IPS-15b (cell line): ENCODE data around the gene RBM47.
"Not testable (repeated sequence)": the region's sequence is repeated elsewhere in the genome, so short reads cannot be mapped to it uniquely, and the experiment has no call there.

Experiments used
- H3K27me3 ChIP-seq: one replicate; pipeline ENCODE4 v1.6.1; 2013; ENCODE audit warnings: low read length; ENCODE audit not compliant: control insufficient read depth, insufficient read depth
- H3K36me3 ChIP-seq: one replicate; pipeline ENCODE4 v1.6.1; 2013; ENCODE audit warnings: low read length; ENCODE audit not compliant: control insufficient read depth, insufficient read depth
- H3K4me1 ChIP-seq: one replicate; pipeline ENCODE4 v1.6.1; 2013; ENCODE audit warnings: mild to moderate bottlenecking, low read length; ENCODE audit not compliant: control insufficient read depth, insufficient read depth
- H3K4me3 ChIP-seq: one replicate; pipeline ENCODE4 v1.5.1; 2013; ENCODE audit warnings: low read depth, low read length
- H3K9ac ChIP-seq: one replicate; pipeline ENCODE4 v1.6.1; 2013; ENCODE audit warnings: low read depth, mild to moderate bottlenecking, low read length
- H3K9me3 ChIP-seq: one replicate; pipeline ENCODE4 v1.6.1; 2013; ENCODE audit warnings: mild to moderate bottlenecking, low read length; ENCODE audit not compliant: control insufficient read depth, insufficient read depth

The RBM47 gene

GRCh38 chr4:40466789-40467188 is 162.9 kb downstream of the RBM47 start:
- Histone ChIP-seq H3K36me3 (peaks cover 3% of the 10 kb centered on the region), H3K27me3 (no peaks in the 10 kb centered on the region), H3K4me3 (no peak overlapping the region), H3K9ac (no peak overlapping the region), H3K4me1 (peaks cover 2% of the 10 kb centered on the region), H3K9me3 (no peaks in the 10 kb centered on the region)

GRCh38 chr4:40462326-40462725 is 167.3 kb downstream of the RBM47 start:
- Histone ChIP-seq H3K27me3 (no peaks in the 10 kb centered on the region), H3K4me1 (peaks cover 2% of the 10 kb centered on the region), H3K9ac (no peak overlapping the region), H3K36me3 (peaks cover 3% of the 10 kb centered on the region), H3K9me3 (no peaks in the 10 kb centered on the region), H3K4me3 (no peak overlapping the region)

GRCh38 chr4:40461879-40462278 is 167.8 kb downstream of the RBM47 start:
- no peak overlapping the region for H3K9ac ChIP-seq
- H3K4me3 ChIP-seq, result no peak overlapping the region
- H3K36me3 ChIP-seq, result peaks cover 3% of the 10 kb centered on the region
- peaks cover 2% of the 10 kb centered on the region for H3K4me1 ChIP-seq
- H3K9me3 ChIP-seq, result no peaks in the 10 kb centered on the region
- no peaks in the 10 kb centered on the region for H3K27me3 ChIP-seq

- no peaks in the 10 kb centered on the region for H3K9me3 ChIP-seq
- H3K4me1 ChIP-seq, result peaks cover 2% of the 10 kb centered on the region
- peaks cover 3% of the 10 kb centered on the region for H3K36me3 ChIP-seq
- no peaks in the 10 kb centered on the region for H3K27me3 ChIP-seq
- H3K9ac ChIP-seq, result no peak overlapping the region
- no peak overlapping the region for H3K4me3 ChIP-seq
Measured at GRCh38 chr4:40461062-40461461, 168.6 kb downstream of the RBM47 start.

- Histone ChIP-seq H3K4me1 (peaks cover 2% of the 10 kb centered on the region), H3K4me3 (no peak overlapping the region), H3K27me3 (no peaks in the 10 kb centered on the region), H3K36me3 (no peaks in the 10 kb centered on the region), H3K9ac (no peak overlapping the region), H3K9me3 (no peaks in the 10 kb centered on the region)
Measured at GRCh38 chr4:40458683-40459082, 171.0 kb downstream of the RBM47 start.

GRCh38 chr4:40458109-40458508 is 171.6 kb downstream of the RBM47 start:
- no peak overlapping the region for H3K4me3 ChIP-seq
- H3K4me1 ChIP-seq, result peaks cover 2% of the 10 kb centered on the region
- no peaks in the 10 kb centered on the region for H3K36me3 ChIP-seq
- no peaks in the 10 kb centered on the region for H3K9me3 ChIP-seq
- H3K9ac ChIP-seq, result no peak overlapping the region
- no peaks in the 10 kb centered on the region for H3K27me3 ChIP-seq

DNA sequence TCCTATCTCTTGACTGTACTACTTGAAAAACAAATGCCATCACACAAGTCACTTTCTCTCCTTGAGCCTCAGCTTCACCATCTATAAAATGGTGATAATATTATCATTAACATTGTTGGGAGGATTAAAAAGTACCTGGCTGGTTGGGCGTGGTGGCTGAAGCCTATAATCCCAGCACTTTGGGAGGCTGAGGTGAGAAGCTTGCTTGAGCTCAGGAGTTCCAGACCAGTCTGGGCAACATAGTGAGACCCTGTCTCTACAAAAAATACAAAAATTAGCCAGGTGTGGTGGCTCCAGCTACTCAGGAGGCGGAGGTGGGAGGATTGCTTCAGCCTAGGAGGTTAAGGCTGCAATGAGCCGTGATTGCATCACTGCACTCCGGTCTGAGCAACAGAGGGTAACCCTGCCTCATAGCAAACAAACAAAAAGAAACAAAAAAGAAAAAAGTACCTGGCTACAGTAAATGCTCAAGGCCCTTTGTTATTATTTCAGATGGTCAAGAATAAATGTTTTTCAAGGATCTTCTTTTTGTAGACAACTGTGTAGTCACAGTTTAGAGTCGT is 174.2 kb downstream of the RBM47 start:
- Histone ChIP-seq H3K9me3 (no peaks in the 10 kb centered on the region), H3K9ac (no peak overlapping the region), H3K4me1 (no peaks in the 10 kb centered on the region), H3K4me3 (no peak overlapping the region), H3K36me3 (no peaks in the 10 kb centered on the region), H3K27me3 (no peaks in the 10 kb centered on the region)

GRCh38 chr4:40454816-40455215 is 174.8 kb downstream of the RBM47 start:
- Histone ChIP-seq H3K9ac (no peak overlapping the region), H3K4me3 (no peak overlapping the region), H3K27me3 (no peaks in the 10 kb centered on the region), H3K36me3 (no peaks in the 10 kb centered on the region), H3K4me1 (no peaks in the 10 kb centered on the region), H3K9me3 (no peaks in the 10 kb centered on the region)

GRCh38 chr4:40453912-40454311 is 175.8 kb downstream of the RBM47 start:
- no peak overlapping the region for H3K4me3 ChIP-seq
- H3K9me3 ChIP-seq, result no peaks in the 10 kb centered on the region
- no peaks in the 10 kb centered on the region for H3K4me1 ChIP-seq
- no peaks in the 10 kb centered on the region for H3K36me3 ChIP-seq
- no peak overlapping the region for H3K9ac ChIP-seq
- H3K27me3 ChIP-seq, result no peaks in the 10 kb centered on the region

DNA sequence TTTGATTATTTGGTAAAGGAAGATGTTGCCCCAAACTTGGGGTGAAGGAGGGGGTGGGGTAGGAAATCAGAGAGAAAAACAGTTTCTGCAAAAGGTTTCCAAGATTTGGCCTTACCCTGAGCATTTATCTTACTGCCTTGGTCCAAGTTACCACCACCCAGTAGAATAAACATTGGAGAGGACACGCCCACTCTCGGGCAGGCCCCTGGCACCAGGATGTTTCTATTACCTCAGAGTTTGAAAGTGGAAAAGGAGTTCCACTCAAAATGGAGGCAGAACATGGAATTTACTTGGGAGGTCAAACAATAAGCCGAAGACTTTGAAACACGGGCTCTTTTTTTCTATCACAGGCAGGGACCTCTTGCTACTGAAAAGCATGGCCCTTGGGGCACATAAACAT is 180.8 kb downstream of the RBM47 start:
- no peaks in the 10 kb centered on the region for H3K9me3 ChIP-seq
- H3K27me3 ChIP-seq, result no peaks in the 10 kb centered on the region
- no peak overlapping the region for H3K4me3 ChIP-seq
- H3K36me3 ChIP-seq, result no peaks in the 10 kb centered on the region
- no peak overlapping the region for H3K9ac ChIP-seq
- H3K4me1 ChIP-seq, result no peaks in the 10 kb centered on the region

DNA sequence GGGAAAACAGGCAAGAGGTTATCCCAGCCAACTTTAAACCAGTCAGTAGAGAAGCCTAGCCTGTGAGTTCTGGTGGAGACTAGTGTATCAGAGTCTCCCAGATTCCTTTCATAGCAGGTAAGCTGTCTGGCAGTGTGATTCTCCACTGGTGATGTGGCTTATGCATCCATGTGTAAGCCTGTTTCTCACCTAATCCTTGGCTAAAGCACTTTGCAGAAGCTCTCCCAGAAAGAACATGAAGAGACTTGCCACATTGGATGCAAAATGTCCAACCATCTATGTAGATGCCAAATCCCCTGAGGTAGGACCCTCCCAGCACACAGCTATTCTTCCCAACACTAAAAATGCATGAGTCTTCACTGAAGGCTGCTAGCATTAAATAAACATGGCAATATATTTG is 182.8 kb downstream of the RBM47 start:
- no peaks in the 10 kb centered on the region for H3K36me3 ChIP-seq
- no peaks in the 10 kb centered on the region for H3K9me3 ChIP-seq
- no peak overlapping the region for H3K4me3 ChIP-seq
- H3K4me1 ChIP-seq, result no peaks in the 10 kb centered on the region
- H3K27me3 ChIP-seq, result no peaks in the 10 kb centered on the region
- no peak overlapping the region for H3K9ac ChIP-seq

DNA sequence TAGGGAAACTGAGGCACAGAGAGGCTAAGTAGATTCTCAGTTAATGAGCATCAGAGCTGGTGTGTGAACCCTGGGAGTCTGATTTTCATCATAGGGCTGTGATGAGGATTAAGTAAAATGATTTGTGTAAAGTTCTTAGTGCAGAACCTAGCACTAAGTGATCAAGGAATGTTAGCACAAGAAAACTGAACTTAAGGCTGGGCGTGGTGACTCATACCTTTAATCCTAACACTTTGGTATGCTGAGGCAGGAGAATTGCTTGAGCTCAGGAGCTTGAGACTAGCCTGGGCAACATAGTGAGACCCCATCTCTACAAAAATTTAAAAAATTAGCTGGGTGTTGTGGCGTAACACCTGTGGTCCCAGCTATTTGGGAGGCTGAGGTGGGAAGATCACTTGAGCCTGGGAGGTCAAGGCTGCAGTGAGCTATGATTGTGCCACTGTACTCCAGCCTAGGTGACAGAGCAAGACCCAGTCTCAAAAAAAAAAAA is 183.4 kb downstream of the RBM47 start:
- H3K4me1 ChIP-seq, H3K9ac ChIP-seq, H3K36me3 ChIP-seq, H3K9me3 ChIP-seq, H3K4me3 ChIP-seq, H3K27me3 ChIP-seq: not testable (repeated sequence)
